H1 (cell line): ENCODE data around the gene NODAL. TPM values are rescaled to one million over a fixed set of nuclear protein-coding genes. Genes with fewer than 3 reads are reported as not detected.

Experiments used
- CTCF ChIA-PET: fragments of 300-600 bp; sonication (Branson Sonifier 250); formaldehyde crosslinking; loops from one replicate; lab custom pipeline; 2021; ENCODE audit not compliant: partially characterized antibody; lab: Charles Lee
- POLR2A ChIA-PET: fragments of 300-600 bp; sonication (Branson Sonifier 250); formaldehyde crosslinking; loops from one replicate; lab custom pipeline; 2021; ENCODE audit warnings: inconsistent platforms; ENCODE audit not compliant: partially characterized antibody; lab: Charles Lee
- DNase-seq, 2 experiments: peaks; one replicate each; pipeline versions ENCODE4 v3.0.0 to v3.0.0-alpha.2; 2010 to 2022; ENCODE audit warnings: low spot score in 2 of 2, low read depth in 1 of 2, mixed read lengths in 1 of 2
- FAIRE-seq: peaks from 2 replicates; lab custom pipeline; 2011; peaks lifted over from hg19 to GRCh38; lab: Jason Lieb, UNC
- H2AFZ ChIP-seq: 2 replicates; pipeline ENCODE4 v1.8.1; 2012; ENCODE audit warnings: low read length, inconsistent platforms
- H2AK5ac ChIP-seq: 2 replicates; pipeline ENCODE4 v1.6.1; 2013; ENCODE audit warnings: low read depth, low read length
- H2BK120ac ChIP-seq: replicated peaks from 2 replicates; pipeline ENCODE3; 2013; ENCODE audit warnings: low read depth, low read length, inconsistent platforms
- H2BK12ac ChIP-seq: 2 replicates; pipeline ENCODE4 v1.6.1; 2013; ENCODE audit warnings: low read depth, low read length
- H2BK15ac ChIP-seq: 2 replicates; pipeline ENCODE4 v1.6.1; 2013; ENCODE audit warnings: low read length
- H2BK20ac ChIP-seq: 2 replicates; pipeline ENCODE4 v1.6.1; 2013; ENCODE audit warnings: low read length
- H2BK5ac ChIP-seq: 2 replicates; pipeline ENCODE4 v1.6.1; 2013; ENCODE audit warnings: low read depth, low read length
- H3K14ac ChIP-seq: 2 replicates; pipeline ENCODE4 v1.6.1; 2013; ENCODE audit warnings: inconsistent platforms; ENCODE audit not compliant: insufficient read length
- H3K18ac ChIP-seq: 2 replicates; pipeline ENCODE4 v1.6.1; 2013; ENCODE audit warnings: low read length; ENCODE audit errors: extremely low read depth
- H3K23ac ChIP-seq: 2 replicates; pipeline ENCODE4 v1.6.1; 2013; ENCODE audit warnings: inconsistent platforms; ENCODE audit not compliant: insufficient read length
- H3K23me2 ChIP-seq: 2 replicates; pipeline ENCODE4 v1.6.1; 2013; ENCODE audit warnings: low read depth, low read length
- H3K27ac ChIP-seq: 2 replicates; pipeline ENCODE4 v1.6.1; 2011; ENCODE audit warnings: low read depth, low read length, inconsistent platforms
- H3K27me3 ChIP-seq, 4 experiments: replicated peaks in 1 of 4; 1 replicate in 1 of 4; 2 replicates in 3 of 4; pipeline versions ENCODE4 v1.6.1 to v1.8.1; 2011 to 2013; ENCODE audit warnings: low read length in 3 of 4, mild to moderate bottlenecking in 3 of 4, inconsistent platforms in 2 of 4, mixed read lengths in 2 of 4, moderate library complexity in 1 of 4; ENCODE audit not compliant: control insufficient read depth in 3 of 4, insufficient read depth in 3 of 4; ENCODE audit errors: extremely low read depth in 1 of 4
- H3K36me3 ChIP-seq, 4 experiments: 2 replicates each; pipeline versions ENCODE4 v1.6.1 to v1.8.1; 2011 to 2013; ENCODE audit warnings: mild to moderate bottlenecking in 4 of 4, low read length in 3 of 4, moderate library complexity in 2 of 4, control low read depth in 1 of 4, inconsistent platforms in 1 of 4; ENCODE audit not compliant: insufficient read depth in 4 of 4, control insufficient read depth in 2 of 4
- H3K4ac ChIP-seq: replicated peaks from 2 replicates; pipeline ENCODE3; 2013; ENCODE audit warnings: low read length, low read depth, mixed read lengths, inconsistent platforms; ENCODE audit not compliant: insufficient read length
- H3K4me1 ChIP-seq, 4 experiments: replicated peaks in 1 of 4; 1 replicate in 1 of 4; 2 replicates in 3 of 4; pipeline versions ENCODE4 v1.6.1 to v1.8.1; 2011 to 2013; ENCODE audit warnings: low read length in 3 of 4, inconsistent platforms in 2 of 4, mixed read lengths in 1 of 4; ENCODE audit not compliant: insufficient read depth in 4 of 4, control insufficient read depth in 3 of 4
- H3K4me2 ChIP-seq, 2 experiments: 2 replicates each; pipeline versions ENCODE4 v1.6.1 to v1.8.1; 2011 to 2013; ENCODE audit warnings: low read depth in 2 of 2, low read length in 2 of 2, control low read depth in 1 of 2, inconsistent platforms in 1 of 2, mild to moderate bottlenecking in 1 of 2; ENCODE audit not compliant: insufficient read depth in 1 of 2
- H3K4me3 ChIP-seq, 4 experiments: fragments of 200-600, 300-600 bp in 1 of 4; sonication (generic), shearing (Covaris generic), sonication (Bioruptor Twin) in 1 of 4; 2 replicates each; pipeline versions ENCODE4 v1.5.1 to v1.8.1; 2011 to 2016; ENCODE audit warnings: low read length in 4 of 4, low read depth in 3 of 4, control low read depth in 2 of 4, inconsistent platforms in 2 of 4, mild to moderate bottlenecking in 2 of 4, mixed read lengths in 1 of 4, moderate library complexity in 1 of 4; ENCODE audit not compliant: insufficient read depth in 2 of 4; ENCODE audit errors: extremely low read depth in 1 of 4
- H3K56ac ChIP-seq: replicated peaks from 2 replicates; pipeline ENCODE3; 2013; ENCODE audit warnings: low read depth, mild to moderate bottlenecking, mixed read lengths, low read length, inconsistent platforms; ENCODE audit not compliant: insufficient read length
- H3K79me1 ChIP-seq: 2 replicates; pipeline ENCODE4 v1.6.1; 2013; ENCODE audit warnings: low read depth, low read length, control low read depth
- H3K79me2 ChIP-seq, 2 experiments: 2 replicates each; pipeline versions ENCODE4 v1.6.1 to v1.8.1; 2012 to 2013; ENCODE audit warnings: low read length in 2 of 2, mild to moderate bottlenecking in 2 of 2, inconsistent platforms in 1 of 2; ENCODE audit not compliant: insufficient read depth in 2 of 2, control insufficient read depth in 1 of 2
- H3K9ac ChIP-seq, 4 experiments: replicated peaks in 1 of 4; 1 replicate in 1 of 4; 2 replicates in 3 of 4; pipeline versions ENCODE4 v1.6.1 to v1.8.1; 2011 to 2013; ENCODE audit warnings: low read depth in 3 of 4, low read length in 3 of 4, control low read depth in 2 of 4, mild to moderate bottlenecking in 2 of 4, moderate library complexity in 2 of 4, inconsistent platforms in 1 of 4; ENCODE audit errors: extremely low read depth in 1 of 4
- H3K9me3 ChIP-seq, 2 experiments: 2 replicates each; pipeline versions ENCODE4 v1.6.1 to v1.8.1; 2012 to 2013; ENCODE audit warnings: mild to moderate bottlenecking in 2 of 2, moderate library complexity in 2 of 2, control low read depth in 1 of 2, inconsistent platforms in 1 of 2, low read depth in 1 of 2, low read length in 1 of 2, mixed read lengths in 1 of 2; ENCODE audit not compliant: insufficient read depth in 2 of 2
- H4K20me1 ChIP-seq, 2 experiments: replicated peaks in 1 of 2; 2 replicates each; pipeline versions ENCODE3 to v1.8.1; 2011 to 2013; ENCODE audit warnings: inconsistent platforms in 2 of 2, low read length in 2 of 2, mild to moderate bottlenecking in 1 of 2; ENCODE audit not compliant: insufficient read depth in 2 of 2, control insufficient read depth in 1 of 2
- H4K5ac ChIP-seq: 2 replicates; pipeline ENCODE4 v1.6.1; 2013; ENCODE audit warnings: low read length, low read depth, mixed read lengths, inconsistent platforms; ENCODE audit not compliant: insufficient read length
- H4K8ac ChIP-seq: 2 replicates; pipeline ENCODE4 v1.8.0; 2013; ENCODE audit warnings: mild to moderate bottlenecking, moderate library complexity, low read length, inconsistent platforms; ENCODE audit not compliant: insufficient read depth; ENCODE audit errors: extremely low read depth
- H4K91ac ChIP-seq: replicated peaks from 2 replicates; pipeline ENCODE3; 2013; ENCODE audit warnings: low read length, mixed read lengths, inconsistent platforms; ENCODE audit not compliant: insufficient read length
- CEBPB ChIP-seq: IDR thresholded peaks from 2 replicates; pipeline ENCODE4 v1.6.1; 2012; ENCODE audit warnings: low read depth, low read length
- POLR2AphosphoS5 ChIP-seq: IDR thresholded peaks from 2 replicates; pipeline ENCODE4 v1.6.1; 2011; ENCODE audit warnings: low read depth, low read length
- YY1 ChIP-seq: IDR thresholded peaks from 2 replicates; pipeline ENCODE4 v1.6.1; 2011; ENCODE audit warnings: low read depth, mild to moderate bottlenecking, low read length
- WGBS, 2 experiments: shearing (Covaris generic) in 1 of 2; methylation state at CpG; one replicate each; pipeline versions ENCODE4 v1.1.6 to v1.1.7; 2013 to 2015; ENCODE audit warnings: low lambda C conversion rate in 2 of 2, mixed read lengths in 2 of 2, inconsistent platforms in 1 of 2, low coverage in 1 of 2, missing lambda C conversion rate in 1 of 2; ENCODE audit not compliant: insufficient replicate concordance in 2 of 2, insufficient coverage in 1 of 2, insufficient read length in 1 of 2; ENCODE audit errors: extremely low coverage in 1 of 2, missing lambda C conversion rate in 1 of 2; 5-methylcytosine and 5-hydroxymethylcytosine counted together
- polyA plus RNA-seq, 7 experiments: library from polyadenylated mRNA; depleted of rRNA in 3 of 7; stranded (reverse) in 5 of 7; unstranded in 2 of 7; fragments of >200 nt in 5 of 7; fragments of 200-250 nt in 2 of 7; gene quantifications; 1 replicate in 5 of 7; 2 replicates in 1 of 7; 4 replicates in 1 of 7; pipeline versions ENCODE4 v1.2.1 to v1.2.3, GENCODE V29; 2011 to 2013; ENCODE audit warnings: missing spikeins in 2 of 7, mixed read lengths in 2 of 7
- total RNA-seq: library from RNA; stranded (reverse); fragmentation: NEBNext Ultra II Directional; extraction: Animal tissue kit (Norgen Biotek cat#: 25700); gene quantifications from 2 replicates; pipeline ENCODE4 v1.2.1, GENCODE V29; 2021

Gene NODAL
- total and polyA plus RNA-seq, 2 of the 8 experiments (the other 6 are each of a cell fraction or from before 2014, with no cell fraction given), result 2.0 to 7.3 TPM

- no peak overlapping the region for H3K4ac ChIP-seq
- no peak overlapping the region for H3K9ac ChIP-seq
- H4K5ac ChIP-seq, result no peak overlapping the region
- WGBS, 2 experiments, result 90% methylated on average over 2 of the region's 2 CpGs; no CpG with 5 or more reads in 1 of the 2 experiments
- ChIA-PET POLR2A (interaction anchor here (1.6 kb wide), 1 partner anchor 10 kb away, joined by 4 read pairs; no protein-coding TSS in a partner anchor), CTCF (interaction anchor here (1.3 to 43.0 kb wide), 5 partner anchors 11 to 87 kb away, joined by 3 to 908 read pairs (median 6); no protein-coding TSS in a partner anchor)
- no peak overlapping the region for H2BK5ac ChIP-seq
- H4K91ac ChIP-seq, result no peak overlapping the region
- H3K4me1 ChIP-seq, result no peaks in the 10 kb centered on the region; a peak in 1 of 7 replicates
- H3K79me1 ChIP-seq, result no peaks in the 10 kb centered on the region
- no peak overlapping the region for H3K27ac ChIP-seq
- no peak overlapping the region for H2BK12ac ChIP-seq
- H2BK20ac ChIP-seq, result no peak overlapping the region
- H3K4me3 ChIP-seq, result no peak overlapping the region
- H3K36me3 ChIP-seq, result no peaks in the 10 kb centered on the region
- FAIRE-seq, result no peak
- H3K56ac ChIP-seq, result no peak overlapping the region
- DNase-seq, result no peak
- H2BK15ac ChIP-seq, result no peak overlapping the region
- no peak overlapping the region for H3K18ac ChIP-seq
- H2AK5ac ChIP-seq, result peak overlapping the region; percentile 26; the same call in 1 of the 2 replicates
- no peaks in the 10 kb centered on the region for H3K9me3 ChIP-seq
- no peak overlapping the region for H2BK120ac ChIP-seq
- no peak overlapping the region for H3K23ac ChIP-seq
- no peaks in the 10 kb centered on the region for H4K20me1 ChIP-seq
- H3K14ac ChIP-seq, result no peak overlapping the region
- H4K8ac ChIP-seq, result no peak overlapping the region
- no peaks in the 10 kb centered on the region for H3K79me2 ChIP-seq
- no peak overlapping the region for H2AFZ ChIP-seq
- H3K4me2 ChIP-seq, result no peak overlapping the region
- no peaks in the 10 kb centered on the region for H3K23me2 ChIP-seq
- peaks cover 0 to 2% (median 0%) of the 10 kb centered on the region in 4 experiments; a peak in 2 of 7 replicates for H3K27me3 ChIP-seq
- TF ChIP-seq CEBPB (no peak), YY1 (no peak), POLR2AphosphoS5 (no peak)
These were observed 24.4 kb upstream of the NODAL start for GRCh38 chr10:70465832-70466231.
